SKM-1 (cell line): ENCODE results near the gene LRRC72.
"Not testable (repeated sequence)": the region's sequence is repeated elsewhere in the genome, so short reads cannot be mapped to it uniquely, and the experiment has no call there.

Experiments used
- DNase-seq: peaks from one replicate; lab custom pipeline; 2025; ENCODE audit not compliant: unreplicated experiment; lab: John Stamatoyannopoulos, UW

Gene LRRC72

DNA sequence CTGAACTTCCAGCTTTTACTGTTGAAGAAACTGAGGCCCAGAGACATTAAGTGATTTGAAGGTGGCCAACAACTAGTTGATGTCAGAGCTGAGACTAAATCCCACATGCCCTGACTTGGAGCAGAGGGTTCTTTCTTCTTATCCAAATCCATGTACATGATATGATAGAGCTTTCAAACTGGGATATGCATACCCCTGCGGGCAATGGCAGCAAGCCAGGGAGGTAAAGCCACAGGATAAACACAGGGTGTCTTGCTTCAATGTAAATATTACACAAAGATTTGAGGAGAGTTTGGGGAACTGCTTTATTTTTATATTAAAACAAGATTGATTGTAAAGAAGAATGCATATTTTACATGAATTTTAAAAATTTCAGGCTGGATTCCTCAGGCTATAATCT is 2.3 kb upstream of the LRRC72 start:
- DNase-seq = no peak

DNA sequence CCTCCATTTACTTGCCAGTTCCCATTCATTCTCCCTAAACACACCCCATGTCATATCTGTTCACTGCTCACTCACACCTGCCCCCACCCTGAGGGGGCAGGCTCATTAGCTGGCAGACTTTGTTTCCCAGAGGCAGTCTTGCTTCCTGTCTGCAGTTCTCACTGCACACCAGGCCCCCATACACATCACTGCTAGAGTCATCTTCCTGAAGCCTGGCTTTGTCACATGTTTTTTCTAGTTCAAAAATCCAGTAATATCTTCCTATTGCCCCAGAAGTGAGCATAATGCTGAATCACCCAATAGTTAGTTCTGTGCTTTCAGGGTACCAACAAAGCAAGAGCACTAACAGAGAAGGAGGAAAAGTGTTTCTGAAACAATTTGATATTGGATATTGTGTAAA is 1.9 kb downstream of the LRRC72 start:
- DNase-seq = no peak

DNA sequence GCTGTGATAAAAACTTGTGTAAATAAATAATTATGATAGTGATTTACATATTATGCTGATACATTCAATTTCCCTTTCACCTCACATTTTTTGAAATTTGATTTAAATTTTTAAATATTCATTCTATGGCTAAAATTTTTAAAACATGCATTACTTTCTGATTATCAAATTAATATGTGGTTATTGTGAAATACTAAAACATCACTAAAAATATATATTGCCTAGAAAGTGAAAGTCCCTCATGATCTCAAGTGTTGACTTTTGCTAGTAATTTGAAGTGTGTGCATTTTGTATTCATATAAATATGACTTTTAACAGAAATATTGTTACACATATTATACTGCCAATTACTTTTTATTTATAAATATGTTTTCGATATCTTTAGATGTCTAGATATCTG is 3.1 kb downstream of the LRRC72 start:
- no peak for DNase-seq

DNA sequence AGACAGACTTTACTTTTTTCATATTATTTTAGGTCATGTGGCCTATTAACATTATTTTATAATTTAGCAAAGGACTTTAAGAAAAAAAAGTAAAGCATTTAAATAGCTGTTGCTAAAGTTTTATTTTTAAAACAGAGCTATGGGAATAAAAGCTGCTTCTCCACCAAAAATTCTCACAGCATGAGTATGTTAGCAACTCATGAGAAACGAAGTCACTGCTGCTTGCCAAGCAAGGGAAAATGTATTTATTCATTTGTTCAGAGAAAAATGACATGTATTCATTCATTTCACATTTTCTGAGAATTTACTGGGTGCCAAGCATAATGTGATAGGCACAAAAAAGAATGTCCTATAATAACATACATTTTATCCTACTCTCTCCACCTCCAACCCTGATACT is 5.1 kb downstream of the LRRC72 start:
- no peak for DNase-seq

DNA sequence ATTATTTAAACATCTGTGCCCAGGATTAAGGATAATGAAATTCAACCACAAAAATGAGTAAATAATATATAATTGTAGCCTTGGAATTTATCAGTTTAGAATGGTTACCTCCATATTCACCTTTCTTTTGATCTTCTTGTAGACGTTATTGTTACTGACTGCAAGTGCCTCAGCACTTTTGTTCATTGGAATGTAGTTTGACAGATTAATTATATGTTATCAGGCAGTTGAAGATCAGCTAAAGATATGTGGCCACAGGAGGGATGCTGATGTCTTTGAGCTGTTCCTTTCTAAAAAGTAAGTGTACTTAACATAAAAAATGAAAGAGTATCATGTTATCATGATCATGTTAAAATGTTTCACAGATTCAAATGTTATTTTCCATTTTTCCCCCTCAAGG is 5.6 kb downstream of the LRRC72 start:
- DNase-seq = no peak

DNA sequence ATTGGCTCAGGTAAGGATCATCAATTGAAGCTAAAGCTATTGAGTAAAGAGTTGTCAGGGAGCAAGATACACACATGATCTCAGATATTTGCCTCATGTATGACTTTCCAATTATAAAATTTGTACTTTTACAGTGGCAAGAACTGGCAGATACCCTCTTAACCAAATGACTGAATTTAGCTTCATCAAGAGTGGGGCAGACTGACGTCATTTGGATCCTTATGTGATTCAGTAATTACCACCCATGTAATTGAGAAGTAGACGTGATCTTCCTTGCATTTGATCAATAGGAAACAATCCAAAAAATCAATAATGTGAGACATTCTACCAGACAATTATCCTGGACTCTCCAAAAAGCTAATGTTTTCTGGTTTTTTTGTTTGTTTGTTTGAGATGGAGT is 8.9 kb downstream of the LRRC72 start:
- DNase-seq = no peak

DNA sequence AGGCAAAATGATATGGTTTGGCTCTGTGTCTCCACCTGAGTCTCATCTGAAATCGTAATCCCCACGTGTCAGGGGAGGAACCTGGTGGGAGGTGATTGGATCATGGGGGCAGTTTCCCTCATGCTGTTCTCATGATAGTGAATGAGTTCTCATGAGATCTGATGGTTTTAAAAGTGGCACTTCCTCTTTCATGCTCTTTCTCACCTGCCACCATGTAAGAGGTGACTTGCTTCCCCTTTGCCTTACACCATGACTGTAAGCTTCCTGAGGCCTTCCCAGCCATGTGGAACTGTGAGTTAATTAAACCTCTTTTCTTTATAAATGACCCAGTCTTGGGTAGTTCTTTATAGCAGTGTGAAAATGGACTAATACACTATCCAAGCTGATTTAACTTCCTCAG is 13.9 kb downstream of the LRRC72 start:
- DNase-seq = not testable (repeated sequence)

DNA sequence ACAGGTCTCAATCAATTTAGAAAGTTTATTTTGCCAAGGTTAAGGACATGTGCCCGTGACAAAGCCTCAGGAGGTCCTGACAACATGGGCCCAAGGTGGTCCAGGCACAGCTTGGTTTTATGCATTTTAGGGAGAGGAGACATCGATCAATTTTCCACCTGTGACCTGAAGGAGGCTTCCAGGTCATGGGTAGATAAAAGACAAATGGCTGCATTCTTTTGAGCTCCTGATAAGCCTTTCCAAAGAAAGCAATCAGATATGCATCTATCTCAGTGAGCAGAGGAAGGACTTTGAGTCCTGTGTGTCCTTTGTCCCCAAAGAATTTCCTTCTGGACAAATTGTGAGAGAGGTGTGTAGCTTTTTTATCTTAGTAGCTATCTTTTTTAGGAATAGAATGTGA is 15.8 kb downstream of the LRRC72 start:
- DNase-seq = no peak

DNA sequence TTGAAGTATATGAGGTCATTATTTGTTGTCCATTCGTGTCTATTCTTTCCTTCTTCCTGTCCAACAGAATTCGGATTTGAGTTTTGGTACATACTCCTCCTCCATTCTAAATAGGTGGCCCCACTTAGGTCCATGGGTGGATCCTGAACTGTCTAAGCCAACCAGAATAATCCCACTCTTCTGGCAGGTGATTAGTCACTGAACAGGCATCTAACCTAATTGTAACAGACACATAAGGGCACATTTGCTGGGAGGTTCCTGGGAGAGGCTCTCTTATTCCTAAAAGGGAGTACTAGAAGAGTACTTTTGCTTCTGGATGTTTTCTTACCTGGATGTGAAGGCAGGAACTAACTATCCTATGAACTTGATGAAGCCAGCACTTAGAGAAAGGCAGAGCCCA is 16.8 kb downstream of the LRRC72 start:
- DNase-seq = no peak

DNA sequence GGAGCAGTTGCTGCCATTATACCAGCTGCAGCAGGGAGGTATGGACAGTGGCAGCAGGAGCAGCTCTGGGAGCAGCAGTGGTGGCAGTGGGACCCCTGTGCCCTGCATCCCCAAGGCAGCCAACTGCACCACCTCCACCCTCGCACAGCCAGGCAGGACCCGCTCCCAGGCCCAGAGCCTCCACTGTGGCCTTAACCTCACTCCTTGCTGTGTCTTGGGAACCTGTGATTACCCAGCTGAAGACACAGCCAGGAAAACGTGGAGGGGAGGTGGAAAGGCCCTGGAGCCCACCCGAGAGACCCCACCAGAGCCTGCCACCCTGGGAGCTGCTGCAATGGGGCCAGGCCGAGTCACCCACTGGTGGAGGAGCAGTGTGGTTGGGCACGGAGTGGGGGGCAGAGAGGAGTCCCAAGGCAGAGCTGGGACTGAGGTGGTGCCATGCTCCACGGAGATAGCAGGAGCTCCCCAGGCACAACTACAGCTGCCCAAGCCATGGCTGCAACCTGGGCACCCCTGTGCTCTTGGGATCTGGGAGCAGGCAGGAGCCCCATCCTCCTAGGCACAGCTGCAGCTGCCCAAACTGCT is 20.4 kb downstream of the LRRC72 start:
- no peak for DNase-seq

DNA sequence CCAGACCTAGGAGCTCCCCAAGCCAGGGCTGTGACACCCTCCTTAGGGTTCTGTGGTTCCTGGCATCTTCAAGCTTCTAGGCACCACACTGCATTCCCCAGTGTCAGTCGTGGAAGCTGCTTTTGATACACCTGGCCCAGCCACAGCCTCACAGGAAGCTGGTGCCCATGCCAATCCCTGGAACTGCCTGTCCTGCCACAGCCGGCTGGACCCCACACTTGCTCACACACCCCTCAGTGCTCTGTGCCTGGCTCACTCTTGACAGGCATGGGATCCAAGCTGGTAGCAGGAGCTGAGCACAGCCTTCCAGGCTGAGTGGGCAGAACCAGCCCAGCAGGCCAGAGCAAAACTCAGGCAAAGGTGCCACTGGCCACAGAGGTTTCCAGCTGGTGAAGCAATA is 21.8 kb downstream of the LRRC72 start:
- no peak for DNase-seq

DNA sequence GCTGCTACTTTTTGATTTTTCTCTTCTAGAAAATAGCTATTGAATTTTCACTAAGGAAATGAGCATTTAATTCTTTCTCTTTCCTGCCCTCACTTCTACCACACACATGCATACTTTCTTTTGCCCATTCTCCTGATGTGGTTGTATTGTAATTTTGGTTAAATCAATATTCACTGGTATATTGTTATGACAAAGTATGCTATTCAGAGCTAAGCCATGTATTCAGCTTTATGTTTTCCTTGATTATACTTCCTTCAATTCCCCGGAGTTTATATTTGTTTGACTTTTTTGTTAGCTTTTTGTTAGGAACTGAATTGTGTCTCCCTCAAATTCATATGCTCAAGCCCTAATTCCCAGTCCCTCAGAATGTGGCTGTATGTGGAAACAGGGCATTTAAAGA is 24.0 kb downstream of the LRRC72 start:
- no peak for DNase-seq

DNA sequence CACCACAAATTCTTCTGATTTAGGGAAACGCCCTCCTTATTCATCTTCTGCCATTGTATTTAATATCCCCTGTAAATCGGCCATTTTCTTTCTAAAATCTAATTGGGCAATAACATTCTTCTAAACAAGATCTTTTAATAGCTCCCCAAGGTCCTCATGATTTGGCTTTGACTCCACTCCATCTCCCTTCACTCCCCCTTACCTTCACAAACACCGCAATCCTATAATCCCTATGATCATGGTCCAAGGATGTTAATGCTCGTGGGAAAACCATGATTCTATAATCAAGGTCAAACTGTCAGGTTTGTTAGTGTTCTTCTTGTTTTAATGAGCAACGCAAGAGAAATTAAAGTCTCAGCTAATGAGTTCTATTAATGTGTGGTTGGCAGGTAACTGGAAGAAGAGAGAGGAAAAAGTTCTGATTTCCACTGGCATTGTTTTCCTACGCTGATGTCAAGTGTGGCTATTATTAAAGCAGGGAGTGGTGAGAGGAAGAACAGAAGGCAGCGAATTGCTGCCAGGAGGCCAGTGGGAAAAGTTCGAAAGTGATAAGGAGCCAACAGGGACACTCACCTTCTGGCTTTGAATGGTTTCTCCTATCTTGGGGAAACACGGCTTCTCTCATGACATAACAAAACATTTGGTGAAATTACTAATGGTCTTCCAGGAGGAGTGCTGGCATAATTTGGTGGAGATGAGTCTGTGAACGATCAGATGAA is 28.1 kb downstream of the LRRC72 start:
- DNase-seq = no peak

DNA sequence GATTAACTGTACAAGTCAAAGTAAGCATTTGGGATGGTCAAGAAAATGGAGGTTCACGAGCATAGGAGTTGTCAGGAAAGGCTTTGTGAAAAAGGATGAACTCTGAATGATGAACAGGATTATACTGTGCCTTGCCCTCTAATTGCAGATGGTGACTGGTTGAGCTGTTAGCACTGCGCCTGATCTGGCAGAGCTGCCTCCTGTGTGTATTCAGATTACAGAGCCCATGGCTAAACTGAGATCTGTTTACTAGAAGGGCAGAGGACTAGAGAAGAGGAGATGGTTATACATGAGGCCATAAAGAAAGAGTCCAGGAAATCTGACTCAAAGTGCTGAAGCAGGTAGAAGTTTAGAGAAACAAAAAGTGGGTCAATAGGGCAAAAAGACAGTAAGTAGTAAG is 29.7 kb downstream of the LRRC72 start:
- DNase-seq = no peak

DNA sequence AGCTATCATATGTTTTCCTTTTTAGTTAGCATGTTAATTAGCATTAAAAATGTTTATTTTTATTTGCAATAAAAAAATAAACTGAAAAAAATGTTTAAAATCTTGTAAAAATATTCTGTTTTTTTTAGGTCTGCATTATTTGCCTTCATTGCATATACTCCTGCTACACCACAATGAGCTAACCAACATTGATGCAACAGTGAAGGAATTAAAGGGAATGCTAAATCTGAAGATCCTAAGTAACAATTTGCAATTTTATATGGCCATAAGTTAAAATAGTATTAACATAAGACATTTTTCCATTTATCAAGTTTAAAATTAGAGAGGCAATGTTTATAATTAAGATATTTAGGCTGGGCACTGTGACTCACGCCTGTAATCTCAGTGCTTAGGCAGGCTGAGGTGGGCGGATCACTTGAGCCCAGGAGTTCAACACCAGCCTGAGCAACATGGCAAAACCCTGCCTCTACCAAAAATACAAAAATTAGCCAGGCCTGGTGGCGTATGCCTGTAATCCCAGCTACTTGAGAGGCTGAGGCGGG is 32.2 kb downstream of the LRRC72 start:
- DNase-seq = no peak

DNA sequence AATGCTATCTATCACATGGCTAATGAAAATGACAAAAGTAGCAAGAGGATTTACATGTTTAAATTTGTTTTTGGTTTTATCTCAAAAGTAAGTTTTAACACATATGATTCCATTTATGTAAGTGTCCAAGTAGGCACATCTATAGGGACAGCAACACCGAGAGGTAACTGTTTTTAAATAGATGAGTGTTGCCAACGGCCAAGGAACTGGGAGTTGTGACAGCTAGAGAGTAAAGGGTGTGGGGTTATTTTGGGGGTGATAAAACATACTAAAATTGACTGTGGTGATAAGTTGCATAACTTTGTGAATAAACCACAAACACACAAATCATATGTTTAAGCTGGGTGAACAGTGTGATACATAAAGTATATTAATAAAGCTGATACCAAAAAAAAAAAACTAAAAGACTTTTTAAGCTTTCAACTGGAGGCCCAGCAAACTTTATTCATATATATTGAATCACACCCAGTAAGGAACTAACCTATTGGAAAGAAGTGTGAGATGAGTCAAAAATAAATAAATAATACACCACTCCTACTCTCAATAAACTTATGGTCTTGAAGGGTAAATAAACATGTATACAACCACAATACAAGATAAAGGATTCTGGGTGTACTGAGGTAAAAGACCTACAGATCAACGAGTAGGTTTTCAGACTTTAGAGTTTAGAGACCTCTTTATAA is 33.0 kb downstream of the LRRC72 start:
- DNase-seq = no peak

DNA sequence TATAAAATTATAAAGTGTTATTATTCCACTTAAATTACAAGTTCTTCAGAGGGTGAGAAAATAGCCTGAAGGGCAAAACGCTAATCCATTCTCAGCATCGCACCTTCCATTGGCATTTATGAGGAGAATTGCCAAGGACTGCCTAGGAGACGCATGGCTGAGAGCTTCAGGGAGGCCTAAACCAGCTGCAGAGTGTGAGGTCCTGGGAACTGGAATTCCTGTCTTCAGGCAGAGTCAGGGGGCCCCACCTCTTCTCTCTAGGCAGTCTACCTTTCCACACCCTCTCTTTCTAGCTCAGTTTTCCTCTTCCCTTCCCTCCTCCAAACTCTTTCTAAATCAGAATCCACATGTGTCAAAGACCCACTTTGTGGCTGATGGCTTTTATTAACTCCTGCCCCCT is 35.3 kb downstream of the LRRC72 start:
- no peak for DNase-seq

DNA sequence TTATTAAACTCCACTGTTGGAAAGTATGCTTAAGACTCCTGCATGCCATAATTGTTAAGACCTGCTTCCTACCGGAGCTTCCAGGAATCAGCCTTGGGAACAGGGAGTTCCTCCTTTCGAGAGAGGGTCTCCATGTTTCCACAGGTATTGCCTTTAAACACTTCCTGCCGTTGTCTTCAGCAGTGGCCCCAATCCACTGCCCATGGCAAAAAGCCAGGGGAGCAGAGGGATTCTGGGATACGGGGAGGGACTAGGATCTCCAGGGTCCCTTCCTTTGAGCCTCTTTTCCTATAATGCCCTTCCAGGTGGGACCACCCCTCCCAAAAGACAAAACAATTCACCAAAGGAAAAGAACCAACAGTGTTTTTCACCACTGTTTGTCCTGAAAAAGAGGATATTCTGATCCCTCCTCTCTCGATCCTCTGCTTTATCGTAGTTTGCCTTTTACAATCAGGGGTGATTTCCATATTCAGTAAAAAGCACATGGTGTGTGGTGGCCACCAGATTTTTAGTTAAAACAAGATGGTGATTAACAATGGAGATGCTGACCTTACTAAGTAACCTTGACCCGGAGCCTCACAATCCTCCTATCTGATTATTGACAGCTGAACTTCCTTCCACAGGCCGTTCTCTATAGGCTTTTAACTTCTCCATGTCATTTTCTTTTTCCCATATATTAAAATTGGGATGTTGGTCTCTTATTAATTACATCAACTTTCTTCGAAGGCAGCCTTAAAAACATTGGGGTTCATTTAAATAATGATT is 36.0 kb downstream of the LRRC72 start:
- no peak for DNase-seq

DNA sequence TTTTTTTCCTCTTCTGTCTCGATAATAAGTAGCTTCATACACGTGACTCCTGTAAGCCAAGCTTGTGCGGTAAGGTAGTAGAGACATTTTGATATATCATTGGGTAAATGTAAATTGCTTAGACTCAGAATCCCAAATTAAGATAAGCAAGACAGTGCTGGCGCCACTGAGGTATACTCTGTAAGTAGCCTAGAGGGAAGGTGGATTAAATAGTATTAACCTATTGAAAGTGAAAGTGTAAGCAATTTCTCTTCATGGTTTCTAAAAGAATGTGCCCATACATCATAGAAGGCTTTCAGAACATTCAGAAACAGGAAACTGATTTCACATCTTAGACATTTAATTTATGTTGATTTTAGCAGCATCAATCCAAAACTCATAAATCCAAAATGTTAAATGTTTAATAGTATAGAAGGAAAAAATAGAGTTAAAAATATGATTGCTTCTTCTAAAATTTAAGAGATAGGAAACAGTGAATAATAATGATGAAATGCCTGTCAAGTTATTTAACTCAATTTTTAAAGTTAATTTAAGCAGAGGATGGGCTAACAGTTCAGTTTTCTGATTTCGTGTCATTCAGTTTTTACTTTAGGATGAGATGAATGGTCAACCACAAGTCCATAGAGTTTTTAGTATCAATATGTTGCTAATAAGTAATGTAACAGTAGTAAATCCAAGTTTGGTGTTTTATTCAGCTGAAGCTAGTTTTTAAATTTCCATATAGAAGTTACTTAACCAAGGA is 36.8 kb downstream of the LRRC72 start:
- DNase-seq = no peak

DNA sequence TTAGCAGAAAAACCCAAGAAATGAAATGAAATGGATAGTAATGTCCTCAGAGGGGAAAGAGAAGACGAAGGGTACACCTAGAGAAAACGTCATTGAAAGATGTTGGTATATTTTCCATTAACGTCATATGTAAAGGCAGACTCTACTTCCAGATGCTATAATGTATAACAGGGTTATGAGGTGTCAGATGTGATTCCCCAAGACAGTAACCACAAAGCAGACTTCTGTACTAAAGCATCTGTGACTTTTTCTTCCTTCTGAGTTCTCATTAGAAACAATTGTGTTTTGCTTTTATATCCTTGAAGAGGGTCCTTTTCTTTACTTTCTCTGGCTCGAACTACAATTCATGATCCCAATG is 37.4 kb downstream of the LRRC72 start:
- DNase-seq = no peak

DNA sequence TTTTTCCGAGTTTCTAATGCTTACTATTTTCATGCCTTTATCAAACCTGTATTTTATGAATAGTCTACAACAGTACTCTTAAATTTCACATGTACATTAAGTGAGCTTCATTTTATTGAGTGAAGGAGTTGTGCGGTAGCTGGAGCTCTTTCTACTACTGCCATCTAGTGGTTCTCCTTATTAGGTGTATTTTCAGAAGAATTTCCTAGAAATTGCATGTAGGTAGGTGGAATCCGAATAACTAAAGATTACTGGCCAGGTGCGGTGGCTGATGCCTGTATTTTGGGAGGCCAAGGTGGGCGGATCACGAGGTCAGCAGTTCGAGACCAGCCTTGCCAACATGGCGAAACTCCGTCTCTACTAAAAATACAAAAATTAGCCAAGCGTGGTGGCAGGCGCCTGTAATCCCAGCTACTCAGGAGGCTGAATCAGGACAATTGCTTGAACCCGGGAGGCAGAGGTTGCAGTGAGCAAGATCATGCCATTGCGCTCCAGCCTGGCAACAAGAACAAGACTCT is 38.3 kb downstream of the LRRC72 start:
- DNase-seq = peak; percentile 54
